Measurements from ENCODE around the gene CHURC1. TPM values are rescaled to one million over a fixed set of nuclear protein-coding genes. Genes with fewer than 3 reads are reported as not detected.

Gene CHURC1
- total RNA-seq, 2 donors from 2014 or later: 115 to 128 TPM

DNA sequence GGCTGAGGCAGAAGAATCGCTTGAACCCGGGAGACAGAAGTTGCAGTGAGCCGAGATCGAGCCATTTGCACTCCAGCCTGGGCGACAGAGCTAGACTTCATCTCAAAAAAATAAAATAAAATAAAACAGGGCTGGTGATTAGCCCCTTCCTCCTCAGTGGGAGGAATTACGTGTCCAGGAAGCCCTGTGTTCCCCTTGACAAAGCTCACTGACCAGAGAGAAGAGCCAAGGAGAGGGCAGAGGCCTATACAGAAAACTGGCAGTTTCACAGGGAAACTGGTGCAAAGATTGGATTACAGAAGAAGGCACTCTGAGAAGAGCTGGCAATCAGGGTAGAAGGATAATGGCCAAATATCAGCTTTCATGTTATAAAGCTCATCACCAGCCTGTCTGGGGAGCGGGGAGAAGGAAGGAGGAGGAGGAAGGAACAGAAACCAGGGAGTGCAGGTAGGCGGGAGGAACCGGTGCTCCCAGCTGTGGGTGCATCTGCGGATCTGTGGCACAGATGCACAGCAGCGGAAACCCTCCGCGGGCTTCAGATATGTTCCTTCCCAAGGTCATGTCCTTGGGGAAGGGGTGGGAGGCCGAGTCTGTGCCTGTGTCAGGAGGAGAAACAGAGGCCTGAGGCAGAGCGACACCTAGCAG, 51.2 kb downstream of the CHURC1 start:
- DNase-seq (ENCODE audit: low spot score): no peak
- H3K27ac ChIP-seq: no peak overlapping the region
- TF ChIP-seq, protein P1, sequence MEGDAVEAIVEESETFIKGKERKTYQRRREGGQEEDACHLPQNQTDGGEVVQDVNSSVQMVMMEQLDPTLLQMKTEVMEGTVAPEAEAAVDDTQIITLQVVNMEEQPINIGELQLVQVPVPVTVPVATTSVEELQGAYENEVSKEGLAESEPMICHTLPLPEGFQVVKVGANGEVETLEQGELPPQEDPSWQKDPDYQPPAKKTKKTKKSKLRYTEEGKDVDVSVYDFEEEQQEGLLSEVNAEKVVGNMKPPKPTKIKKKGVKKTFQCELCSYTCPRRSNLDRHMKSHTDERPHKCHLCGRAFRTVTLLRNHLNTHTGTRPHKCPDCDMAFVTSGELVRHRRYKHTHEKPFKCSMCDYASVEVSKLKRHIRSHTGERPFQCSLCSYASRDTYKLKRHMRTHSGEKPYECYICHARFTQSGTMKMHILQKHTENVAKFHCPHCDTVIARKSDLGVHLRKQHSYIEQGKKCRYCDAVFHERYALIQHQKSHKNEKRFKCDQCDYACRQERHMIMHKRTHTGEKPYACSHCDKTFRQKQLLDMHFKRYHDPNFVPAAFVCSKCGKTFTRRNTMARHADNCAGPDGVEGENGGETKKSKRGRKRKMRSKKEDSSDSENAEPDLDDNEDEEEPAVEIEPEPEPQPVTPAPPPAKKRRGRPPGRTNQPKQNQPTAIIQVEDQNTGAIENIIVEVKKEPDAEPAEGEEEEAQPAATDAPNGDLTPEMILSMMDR (IDR thresholded peaks at IDR 0.05): no peak

GRCh38 chr14:64966976-64967375, 52.7 kb downstream of the CHURC1 start:
- Histone ChIP-seq H3K4me3 (no peak overlapping the region), H3K27ac (no peak overlapping the region), H3K9me3 (no peaks in the 10 kb centered on the region), H3K4me1 (ENCODE audit: control insufficient read depth in 1 of 2, low read depth in 2 of 2) (peaks cover 6 to 12% of the 10 kb centered on the region in 2 donors), H3K36me3 (no peaks in the 10 kb centered on the region), H3K27me3 (replicated peaks; ENCODE audit: insufficient read depth) (no peaks in the 10 kb centered on the region)
- DNase-seq (ENCODE audit: low spot score) (no peak), ATAC-seq (ENCODE audit: insufficient number of reproducible peaks, low FRiP score, low read depth) (no peak)
- TF ChIP-seq, protein P1 (IDR thresholded peaks at IDR 0.05): no peak

More for the DNA sequence above, 51.2 kb downstream of the CHURC1 start:
- Histone ChIP-seq H3K27me3 (replicated peaks; ENCODE audit: insufficient read depth) (no peaks in the 10 kb centered on the region), H3K4me3 (no peak overlapping the region), H3K9me3 (no peaks in the 10 kb centered on the region), H3K4me1 (ENCODE audit: control insufficient read depth in 1 of 2, low read depth in 2 of 2) (peaks cover 0 to 6% of the 10 kb centered on the region in 2 donors), H3K36me3 (no peaks in the 10 kb centered on the region)
- no peak for ATAC-seq (ENCODE audit: insufficient number of reproducible peaks, low FRiP score, low read depth)

- no peak for DNase-seq (ENCODE audit: low spot score)
- H3K4me1 ChIP-seq (ENCODE audit: control insufficient read depth in 1 of 2, low read depth in 2 of 2): peaks cover 6 to 17% of the 10 kb centered on the region in 2 donors
- TF ChIP-seq, protein P1 (IDR thresholded peaks at IDR 0.05): no peak
- no peaks in the 10 kb centered on the region for H3K9me3 ChIP-seq
- no peak for ATAC-seq (ENCODE audit: insufficient number of reproducible peaks, low FRiP score, low read depth)
- H3K4me3 ChIP-seq: no peak overlapping the region
- no peak overlapping the region for H3K27ac ChIP-seq
- no peaks in the 10 kb centered on the region for H3K27me3 ChIP-seq (replicated peaks; ENCODE audit: insufficient read depth)
- no peaks in the 10 kb centered on the region for H3K36me3 ChIP-seq
These were observed 53.9 kb downstream of the CHURC1 start for GRCh38 chr14:64968167-64968566.

DNA sequence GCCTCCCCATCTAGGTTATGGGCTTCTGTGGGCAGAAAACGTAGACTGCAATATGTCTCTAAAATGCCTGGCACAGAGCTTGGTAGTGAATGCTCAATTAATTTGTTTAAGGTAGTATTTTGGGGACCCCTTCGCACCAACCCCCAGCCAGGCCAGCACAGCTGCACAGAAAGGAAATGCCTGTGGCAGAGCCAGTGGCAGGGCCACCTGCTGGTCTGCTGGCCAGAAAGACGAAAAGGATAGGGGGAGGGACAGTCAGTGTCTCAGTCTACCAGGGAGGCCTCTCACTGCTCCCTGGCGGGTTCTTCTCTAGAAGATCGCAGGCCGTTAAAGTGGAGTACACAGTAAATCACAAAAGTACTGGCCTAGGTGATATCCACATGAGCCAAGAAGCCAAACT, 54.4 kb downstream of the CHURC1 start:
- DNase-seq (ENCODE audit: low spot score): no peak
- no peak for ATAC-seq (ENCODE audit: insufficient number of reproducible peaks, low FRiP score, low read depth)

GRCh38 chr14:64970041-64970440, 55.8 kb downstream of the CHURC1 start:
- Histone ChIP-seq H3K4me3 (no peak overlapping the region), H3K4me1 (ENCODE audit: control insufficient read depth in 1 of 2, low read depth in 2 of 2) (peaks cover 6 to 17% of the 10 kb centered on the region in 2 donors), H3K27ac (no peak overlapping the region), H3K27me3 (replicated peaks; ENCODE audit: insufficient read depth) (no peaks in the 10 kb centered on the region), H3K36me3 (no peaks in the 10 kb centered on the region), H3K9me3 (no peaks in the 10 kb centered on the region)
- TF ChIP-seq, protein P1 (IDR thresholded peaks at IDR 0.05): no peak
- ATAC-seq (ENCODE audit: insufficient number of reproducible peaks, low FRiP score, low read depth) (no peak), DNase-seq (ENCODE audit: low spot score) (no peak)

More for the DNA sequence above, 54.4 kb downstream of the CHURC1 start:
- TF ChIP-seq, protein P1 (IDR thresholded peaks at IDR 0.05): no peak
- Histone ChIP-seq H3K4me3 (no peak overlapping the region), H3K27me3 (replicated peaks; ENCODE audit: insufficient read depth) (no peaks in the 10 kb centered on the region), H3K27ac (no peak overlapping the region), H3K9me3 (no peaks in the 10 kb centered on the region), H3K4me1 (ENCODE audit: control insufficient read depth in 1 of 2, low read depth in 2 of 2) (peaks cover 6 to 17% of the 10 kb centered on the region in 2 donors), H3K36me3 (no peaks in the 10 kb centered on the region)
